GM23338 (cell line): Measurements from ENCODE around the gene PDE1C. TPM values are rescaled to one million over a fixed set of nuclear protein-coding genes. Genes with fewer than 3 reads are reported as not detected.

Experiments used
- ATAC-seq: fragments of 200-7000 bp; cut with Tn5 transposase; 3 replicates; pipeline ENCODE4 v1.9.1; 2020
- DNase-seq: peaks from one replicate; pipeline ENCODE4 v3.0.0-alpha.2; 2015; ENCODE audit warnings: low spot score
- H2AFZ ChIP-seq: fragments of 200-600 bp; sonication (generic); 2 replicates; pipeline ENCODE4 v1.8.0; 2016; ENCODE audit warnings: antibody characterized with exemption, mild to moderate bottlenecking, moderate library complexity
- H3F3A ChIP-seq: fragments of 200-600 bp; sonication (generic); replicated peaks from 2 replicates; pipeline ENCODE4 v1.8.0; 2017; ENCODE audit warnings: antibody characterized with exemption, mixed run types, low read depth
- H3K27ac ChIP-seq: fragments of 200-600 bp; sonication (generic); 2 replicates; pipeline ENCODE4 v1.6.1; 2016; ENCODE audit warnings: low read depth
- H3K27me3 ChIP-seq: fragments of 200-600 bp; sonication (generic); 2 replicates; pipeline ENCODE4 v1.8.0; 2016; ENCODE audit warnings: mild to moderate bottlenecking, mixed run types, moderate library complexity; ENCODE audit not compliant: insufficient read depth
- H3K36me3 ChIP-seq: fragments of 200-600 bp; sonication (generic); 2 replicates; pipeline ENCODE4 v1.8.0; 2016; ENCODE audit warnings: mild to moderate bottlenecking; ENCODE audit not compliant: insufficient read depth
- H3K4me1 ChIP-seq: fragments of 200-600 bp; sonication (generic); 2 replicates; pipeline ENCODE4 v1.8.0; 2016; ENCODE audit warnings: mild to moderate bottlenecking, moderate library complexity; ENCODE audit not compliant: insufficient read depth
- H3K4me2 ChIP-seq: fragments of 200-600 bp; sonication (generic); 2 replicates; pipeline ENCODE4 v1.7.1; 2017; ENCODE audit warnings: mixed run types
- H3K4me3 ChIP-seq: fragments of 200-600 bp; sonication (generic); 2 replicates; pipeline ENCODE4 v1.6.1; 2016; ENCODE audit warnings: mixed run types
- H3K79me2 ChIP-seq: fragments of 200-600 bp; sonication (generic); replicated peaks from 2 replicates; pipeline ENCODE4 v1.8.0; 2017; ENCODE audit warnings: mild to moderate bottlenecking; ENCODE audit not compliant: insufficient read depth
- H3K9me2 ChIP-seq: fragments of 200-600 bp; sonication (generic); 2 replicates; pipeline ENCODE4 v1.8.0; 2017; ENCODE audit not compliant: insufficient read depth
- H4K20me1 ChIP-seq: fragments of 200-600 bp; sonication (generic); replicated peaks from 2 replicates; pipeline ENCODE4 v1.8.0; 2017; ENCODE audit warnings: mild to moderate bottlenecking; ENCODE audit not compliant: insufficient read depth
- H3K27ac Mint-ChIP-seq: 2 replicates; pipeline ENCODE4 v1.8.0; 2020; ENCODE audit warnings: inconsistent platforms, mild to moderate bottlenecking, moderate library complexity, mixed read lengths
- H3K27me3 Mint-ChIP-seq: 3 replicates; pipeline ENCODE4 v1.8.0; 2022; ENCODE audit warnings: low read depth, mild to moderate bottlenecking, moderate library complexity, mixed read lengths, inconsistent platforms; ENCODE audit not compliant: insufficient read depth, poor library complexity
- H3K36me3 Mint-ChIP-seq: 3 replicates; pipeline ENCODE4 v1.8.0; 2021; ENCODE audit warnings: low read depth, mild to moderate bottlenecking, inconsistent platforms, moderate library complexity, mixed read lengths
- H3K4me1 Mint-ChIP-seq: 3 replicates; pipeline ENCODE4 v1.8.0; 2020; ENCODE audit warnings: mild to moderate bottlenecking, inconsistent platforms, mixed read lengths
- H3K4me3 Mint-ChIP-seq: 3 replicates; pipeline ENCODE4 v1.8.0; 2021; ENCODE audit warnings: moderate library complexity, mild to moderate bottlenecking, inconsistent platforms, mixed read lengths
- H3K9me3 Mint-ChIP-seq: 3 replicates; pipeline ENCODE4 v1.8.0; 2020; ENCODE audit warnings: moderate library complexity, mild to moderate bottlenecking, inconsistent platforms, mixed read lengths
- CREB1 ChIP-seq: fragments of 250-450 bp; sonication (Bioruptor Pico); IDR thresholded peaks from 2 replicates; pipeline ENCODE4 v1.5.0; 2020; ENCODE audit warnings: low read depth, mild to moderate bottlenecking, moderate library complexity
- CTCF ChIP-seq, 2 experiments: fragments of 200-600 bp in 1 of 2; sonication (generic) in 1 of 2; conservative IDR thresholded peaks; 2 replicates each; pipeline versions ENCODE4 v1.5.1 to v1.6.1; 2016 to 2017; ENCODE audit warnings: antibody characterized with exemption in 2 of 2, low read depth in 2 of 2, mild to moderate bottlenecking in 2 of 2, moderate library complexity in 1 of 2
- ETS1 ChIP-seq: IDR thresholded peaks from 2 replicates; pipeline ENCODE4 v1.6.1; 2016; ENCODE audit warnings: antibody characterized with exemption
- EZH2 ChIP-seq: fragments of 200-600 bp; sonication (generic); IDR thresholded peaks from one replicate; pipeline ENCODE4 v1.8.0; 2017; ENCODE audit warnings: antibody characterized with exemption, mild to moderate bottlenecking, low read depth; ENCODE audit not compliant: unreplicated experiment
- EZH2phosphoT487 ChIP-seq: fragments of 200-600 bp; sonication (generic); IDR thresholded peaks from one replicate; pipeline ENCODE4 v1.8.1; 2018; ENCODE audit warnings: antibody characterized with exemption; ENCODE audit not compliant: unreplicated experiment
- JUNB ChIP-seq: IDR thresholded peaks from one replicate; pipeline ENCODE4 v1.6.1; 2016; ENCODE audit warnings: antibody characterized with exemption; ENCODE audit not compliant: unreplicated experiment
- NANOG ChIP-seq: IDR thresholded peaks from 2 replicates; pipeline ENCODE4 v1.6.1; 2016; ENCODE audit warnings: antibody characterized with exemption, borderline replicate concordance
- POLR2AphosphoS5 ChIP-seq: IDR thresholded peaks from 2 replicates; pipeline ENCODE4 v1.6.1; 2016; ENCODE audit warnings: antibody characterized with exemption, low read depth
- REST ChIP-seq: IDR thresholded peaks from one replicate; pipeline ENCODE4 v1.6.1; 2018; ENCODE audit warnings: antibody characterized with exemption; ENCODE audit not compliant: unreplicated experiment
- STAT1 ChIP-seq: IDR thresholded peaks from one replicate; pipeline ENCODE4 v1.6.1; 2016; ENCODE audit warnings: antibody characterized with exemption; ENCODE audit not compliant: unreplicated experiment
- ZNF114 ChIP-seq: fragments of 250-450 bp; sonication (Bioruptor Pico); IDR thresholded peaks from 2 replicates; pipeline ENCODE4 v1.5.0; 2020; ENCODE audit warnings: mild to moderate bottlenecking, moderate library complexity
- ZNF331 ChIP-seq: fragments of 250-450 bp; sonication (Bioruptor Pico); IDR thresholded peaks from 2 replicates; pipeline ENCODE4 v1.5.0; 2020; ENCODE audit warnings: low read depth, mild to moderate bottlenecking, moderate library complexity
- polyA plus RNA-seq: library from polyadenylated mRNA; unstranded; fragments of >200 nt; fragmentation: Nextera tagmentation; extraction: Ambion mirVana; gene quantifications from 2 replicates; pipeline ENCODE4 v1.2.1, GENCODE V29; 2016
- total RNA-seq: library from RNA; depleted of rRNA; stranded (reverse); fragments of >200 nt; shearing (Covaris generic); gene quantifications from 2 replicates; pipeline ENCODE4 v1.2.3, GENCODE V29; 2014
- TF ChIP-seq, protein P1 (sequence below): fragments of 250-450 bp; sonication (Bioruptor Pico); IDR thresholded peaks from 2 replicates; pipeline ENCODE4 v1.5.0; 2020; ENCODE audit warnings: mild to moderate bottlenecking, moderate library complexity

Gene PDE1C
- total and polyA plus RNA-seq, 2 experiments from 2014 or later = 0.28 TPM; not detected in 1

- H3K79me2 ChIP-seq = no peaks in the 10 kb centered on the region
- no peak overlapping the region for H3K4me2 ChIP-seq
- H3K4me3 ChIP-seq = no peak overlapping the region
- Mint-ChIP-seq H3K36me3 (no peaks in the 10 kb centered on the region), H3K27ac (no peak overlapping the region), H3K9me3 (no peaks in the 10 kb centered on the region; the same call in 2 of the 3 replicates), H3K27me3 (peaks cover 4% of the 10 kb centered on the region), H3K4me3 (no peak overlapping the region), H3K4me1 (no peaks in the 10 kb centered on the region)
- H3F3A ChIP-seq = no peaks in the 10 kb centered on the region
- H3K27me3 ChIP-seq = no peaks in the 10 kb centered on the region
- H3K27ac ChIP-seq = no peak overlapping the region
- DNase-seq = no peak
- H3K9me2 ChIP-seq = no peaks in the 10 kb centered on the region
- no peak for ATAC-seq
- no peak overlapping the region for H2AFZ ChIP-seq
- TF ChIP-seq POLR2AphosphoS5 (no peak), JUNB (no peak), EZH2phosphoT487 (no peak), ETS1 (no peak), CREB1 (CRISPR knock-in tag) (no peak), REST (no peak), ZNF331 (CRISPR knock-in tag) (no peak), STAT1 (no peak), CTCF (conservative IDR thresholded peaks at IDR 0.05; ENCODE audit: low read depth in 2 of 2) (no peak), ZNF114 (no peak), EZH2 (no peak), NANOG (no peak)
- TF ChIP-seq, protein P1, sequence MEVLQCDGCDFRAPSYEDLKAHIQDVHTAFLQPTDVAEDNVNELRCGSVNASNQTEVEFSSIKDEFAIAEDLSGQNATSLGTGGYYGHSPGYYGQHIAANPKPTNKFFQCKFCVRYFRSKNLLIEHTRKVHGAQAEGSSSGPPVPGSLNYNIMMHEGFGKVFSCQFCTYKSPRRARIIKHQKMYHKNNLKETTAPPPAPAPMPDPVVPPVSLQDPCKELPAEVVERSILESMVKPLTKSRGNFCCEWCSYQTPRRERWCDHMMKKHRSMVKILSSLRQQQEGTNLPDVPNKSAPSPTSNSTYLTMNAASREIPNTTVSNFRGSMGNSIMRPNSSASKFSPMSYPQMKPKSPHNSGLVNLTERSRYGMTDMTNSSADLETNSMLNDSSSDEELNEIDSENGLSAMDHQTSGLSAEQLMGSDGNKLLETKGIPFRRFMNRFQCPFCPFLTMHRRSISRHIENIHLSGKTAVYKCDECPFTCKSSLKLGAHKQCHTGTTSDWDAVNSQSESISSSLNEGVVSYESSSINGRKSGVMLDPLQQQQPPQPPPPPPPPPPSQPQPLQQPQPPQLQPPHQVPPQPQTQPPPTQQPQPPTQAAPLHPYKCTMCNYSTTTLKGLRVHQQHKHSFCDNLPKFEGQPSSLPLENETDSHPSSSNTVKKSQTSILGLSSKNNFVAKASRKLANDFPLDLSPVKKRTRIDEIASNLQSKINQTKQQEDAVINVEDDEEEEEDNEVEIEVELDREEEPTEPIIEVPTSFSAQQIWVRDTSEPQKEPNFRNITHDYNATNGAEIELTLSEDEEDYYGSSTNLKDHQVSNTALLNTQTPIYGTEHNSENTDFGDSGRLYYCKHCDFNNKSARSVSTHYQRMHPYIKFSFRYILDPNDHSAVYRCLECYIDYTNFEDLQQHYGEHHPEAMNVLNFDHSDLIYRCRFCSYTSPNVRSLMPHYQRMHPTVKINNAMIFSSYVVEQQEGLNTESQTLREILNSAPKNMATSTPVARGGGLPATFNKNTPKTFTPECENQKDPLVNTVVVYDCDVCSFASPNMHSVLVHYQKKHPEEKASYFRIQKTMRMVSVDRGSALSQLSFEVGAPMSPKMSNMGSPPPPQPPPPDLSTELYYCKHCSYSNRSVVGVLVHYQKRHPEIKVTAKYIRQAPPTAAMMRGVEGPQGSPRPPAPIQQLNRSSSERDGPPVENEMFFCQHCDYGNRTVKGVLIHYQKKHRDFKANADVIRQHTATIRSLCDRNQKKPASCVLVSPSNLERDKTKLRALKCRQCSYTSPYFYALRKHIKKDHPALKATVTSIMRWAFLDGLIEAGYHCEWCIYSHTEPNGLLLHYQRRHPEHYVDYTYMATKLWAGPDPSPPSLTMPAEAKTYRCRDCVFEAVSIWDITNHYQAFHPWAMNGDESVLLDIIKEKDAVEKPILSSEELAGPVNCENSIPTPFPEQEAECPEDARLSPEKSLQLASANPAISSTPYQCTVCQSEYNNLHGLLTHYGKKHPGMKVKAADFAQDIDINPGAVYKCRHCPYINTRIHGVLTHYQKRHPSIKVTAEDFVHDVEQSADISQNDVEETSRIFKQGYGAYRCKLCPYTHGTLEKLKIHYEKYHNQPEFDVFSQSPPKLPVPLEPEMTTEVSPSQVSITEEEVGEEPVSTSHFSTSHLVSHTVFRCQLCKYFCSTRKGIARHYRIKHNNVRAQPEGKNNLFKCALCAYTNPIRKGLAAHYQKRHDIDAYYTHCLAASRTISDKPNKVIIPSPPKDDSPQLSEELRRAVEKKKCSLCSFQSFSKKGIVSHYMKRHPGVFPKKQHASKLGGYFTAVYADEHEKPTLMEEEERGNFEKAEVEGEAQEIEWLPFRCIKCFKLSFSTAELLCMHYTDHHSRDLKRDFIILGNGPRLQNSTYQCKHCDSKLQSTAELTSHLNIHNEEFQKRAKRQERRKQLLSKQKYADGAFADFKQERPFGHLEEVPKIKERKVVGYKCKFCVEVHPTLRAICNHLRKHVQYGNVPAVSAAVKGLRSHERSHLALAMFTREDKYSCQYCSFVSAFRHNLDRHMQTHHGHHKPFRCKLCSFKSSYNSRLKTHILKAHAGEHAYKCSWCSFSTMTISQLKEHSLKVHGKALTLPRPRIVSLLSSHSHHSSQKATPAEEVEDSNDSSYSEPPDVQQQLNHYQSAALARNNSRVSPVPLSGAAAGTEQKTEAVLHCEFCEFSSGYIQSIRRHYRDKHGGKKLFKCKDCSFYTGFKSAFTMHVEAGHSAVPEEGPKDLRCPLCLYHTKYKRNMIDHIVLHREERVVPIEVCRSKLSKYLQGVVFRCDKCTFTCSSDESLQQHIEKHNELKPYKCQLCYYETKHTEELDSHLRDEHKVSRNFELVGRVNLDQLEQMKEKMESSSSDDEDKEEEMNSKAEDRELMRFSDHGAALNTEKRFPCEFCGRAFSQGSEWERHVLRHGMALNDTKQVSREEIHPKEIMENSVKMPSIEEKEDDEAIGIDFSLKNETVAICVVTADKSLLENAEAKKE (CRISPR knock-in tag) = no peak
- H3K4me1 ChIP-seq = no peaks in the 10 kb centered on the region
- no peaks in the 10 kb centered on the region for H4K20me1 ChIP-seq
- no peaks in the 10 kb centered on the region for H3K36me3 ChIP-seq
Measured at GRCh38 chr7:32023376-32023775, 46.8 kb downstream of the PDE1C start.
